ENCODE measurements around the gene EHF.

GRCh38 chr11:34642001-34642554, 21.2 kb downstream of the EHF start:
- TF ChIP-seq EZH2 (IDR thresholded peaks at IDR 0.05; ENCODE audit: insufficient read depth, poor library complexity, severe bottlenecking) (no peak), EZH2phosphoT487 (IDR thresholded peaks at IDR 0.05; ENCODE audit: insufficient read depth, low read depth) (no peak)
